SU-DHL-6 (cell line): ENCODE measurements around the gene HOXA6.

Experiments
- EZH2phosphoT487 ChIP-seq: fragments of 200-600 bp; sonication (generic), shearing (Covaris generic); conservative IDR thresholded peaks from 2 replicates; pipeline ENCODE4 v1.6.1; 2018; ENCODE audit warnings: mild to moderate bottlenecking, antibody characterized with exemption, low read length, moderate library complexity, mixed read lengths
- TF ChIP-seq, protein P1 (sequence below): fragments of 200-600 bp; sonication (generic); IDR thresholded peaks from one replicate; pipeline ENCODE4 v1.5.1; 2017; ENCODE audit warnings: antibody characterized with exemption, mild to moderate bottlenecking, low read length, moderate library complexity; ENCODE audit not compliant: insufficient read depth, poor library complexity, severe bottlenecking

GRCh38 chr7:27125986-27126394, 21.6 kb downstream of the HOXA6 start:
- TF ChIP-seq, protein P1, sequence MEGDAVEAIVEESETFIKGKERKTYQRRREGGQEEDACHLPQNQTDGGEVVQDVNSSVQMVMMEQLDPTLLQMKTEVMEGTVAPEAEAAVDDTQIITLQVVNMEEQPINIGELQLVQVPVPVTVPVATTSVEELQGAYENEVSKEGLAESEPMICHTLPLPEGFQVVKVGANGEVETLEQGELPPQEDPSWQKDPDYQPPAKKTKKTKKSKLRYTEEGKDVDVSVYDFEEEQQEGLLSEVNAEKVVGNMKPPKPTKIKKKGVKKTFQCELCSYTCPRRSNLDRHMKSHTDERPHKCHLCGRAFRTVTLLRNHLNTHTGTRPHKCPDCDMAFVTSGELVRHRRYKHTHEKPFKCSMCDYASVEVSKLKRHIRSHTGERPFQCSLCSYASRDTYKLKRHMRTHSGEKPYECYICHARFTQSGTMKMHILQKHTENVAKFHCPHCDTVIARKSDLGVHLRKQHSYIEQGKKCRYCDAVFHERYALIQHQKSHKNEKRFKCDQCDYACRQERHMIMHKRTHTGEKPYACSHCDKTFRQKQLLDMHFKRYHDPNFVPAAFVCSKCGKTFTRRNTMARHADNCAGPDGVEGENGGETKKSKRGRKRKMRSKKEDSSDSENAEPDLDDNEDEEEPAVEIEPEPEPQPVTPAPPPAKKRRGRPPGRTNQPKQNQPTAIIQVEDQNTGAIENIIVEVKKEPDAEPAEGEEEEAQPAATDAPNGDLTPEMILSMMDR = no peak
- TF ChIP-seq EZH2phosphoT487 = no peak
